T follicular helper cell (primary cell): Measurements from ENCODE around the gene WIPF1.
A peak's percentile ranks its signal among the peaks of the same experiment; 100 is the strongest.

ENCODE experiments used
- DNase-seq: peaks from one replicate; pipeline ENCODE4 v3.0.0-alpha.2; 2020; ENCODE audit warnings: low read depth
- total RNA-seq, 2 experiments: gene quantifications; one replicate each; lab custom pipeline; 2026; lab: John Stamatoyannopoulos, UW

The WIPF1 gene, protein sequence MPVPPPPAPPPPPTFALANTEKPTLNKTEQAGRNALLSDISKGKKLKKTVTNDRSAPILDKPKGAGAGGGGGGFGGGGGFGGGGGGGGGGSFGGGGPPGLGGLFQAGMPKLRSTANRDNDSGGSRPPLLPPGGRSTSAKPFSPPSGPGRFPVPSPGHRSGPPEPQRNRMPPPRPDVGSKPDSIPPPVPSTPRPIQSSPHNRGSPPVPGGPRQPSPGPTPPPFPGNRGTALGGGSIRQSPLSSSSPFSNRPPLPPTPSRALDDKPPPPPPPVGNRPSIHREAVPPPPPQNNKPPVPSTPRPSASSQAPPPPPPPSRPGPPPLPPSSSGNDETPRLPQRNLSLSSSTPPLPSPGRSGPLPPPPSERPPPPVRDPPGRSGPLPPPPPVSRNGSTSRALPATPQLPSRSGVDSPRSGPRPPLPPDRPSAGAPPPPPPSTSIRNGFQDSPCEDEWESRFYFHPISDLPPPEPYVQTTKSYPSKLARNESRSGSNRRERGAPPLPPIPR
- total RNA-seq = 144 to 375 reads per million in 2 experiments

DNA sequence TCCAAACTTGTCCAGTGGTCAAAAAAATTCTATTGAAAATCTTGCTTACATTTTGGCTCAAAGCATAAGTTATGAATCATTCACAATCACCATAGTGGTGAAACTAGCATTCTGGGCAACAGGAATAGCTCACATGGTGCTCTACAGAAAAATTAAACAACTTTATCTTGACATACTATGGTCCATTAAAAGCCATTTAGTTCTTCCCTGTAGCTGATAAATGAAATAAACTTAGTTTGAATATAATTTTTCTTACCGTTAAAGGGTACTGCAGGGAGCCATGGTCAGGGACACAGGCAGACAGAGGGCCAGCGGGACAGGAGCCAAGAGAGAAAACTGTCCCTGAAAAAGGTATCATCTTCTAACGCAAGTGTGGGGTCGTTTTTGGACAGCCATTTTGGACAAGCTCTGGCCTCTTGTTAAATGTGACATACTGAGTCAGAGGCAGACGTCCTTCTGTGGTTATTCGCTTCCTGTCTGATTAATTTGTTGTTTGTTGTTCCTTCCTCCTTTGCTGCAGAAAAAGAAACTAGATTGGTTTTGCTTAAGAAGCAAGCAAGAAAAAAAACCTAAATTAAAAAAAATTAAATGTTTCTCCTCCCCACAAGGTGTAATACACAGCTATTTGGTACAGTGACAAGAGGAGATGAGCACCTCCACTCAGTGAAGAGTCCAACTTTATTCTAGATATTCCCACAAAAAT is at the start of gene WIPF1:
TSS of gene WIPF1 (minus strand) at position 460 of the 703 bp plus-strand sequence. CDS start 12,231 bp downstream, outside the sequence.
- DNase-seq = peak; percentile 52

DNA sequence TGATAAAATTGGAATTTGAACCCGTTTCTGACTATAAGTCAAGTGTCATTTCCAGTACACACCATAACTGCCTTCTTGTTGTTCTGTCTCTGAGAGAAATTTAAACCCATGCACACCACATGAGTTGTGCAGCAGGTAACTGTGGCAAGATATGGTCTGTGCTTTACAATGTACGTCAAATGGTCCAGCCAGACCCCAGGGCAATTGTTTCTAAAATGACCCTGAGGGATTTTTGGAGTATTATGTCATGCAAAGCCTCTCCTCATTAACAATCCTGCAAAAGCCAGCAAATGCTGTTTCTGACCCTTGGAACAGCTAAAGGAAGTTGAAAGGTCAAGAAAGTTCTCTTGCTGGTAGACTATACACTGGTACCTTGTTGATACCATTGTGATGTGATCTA is 47.7 kb upstream of the WIPF1 start:
- DNase-seq = no peak

DNA sequence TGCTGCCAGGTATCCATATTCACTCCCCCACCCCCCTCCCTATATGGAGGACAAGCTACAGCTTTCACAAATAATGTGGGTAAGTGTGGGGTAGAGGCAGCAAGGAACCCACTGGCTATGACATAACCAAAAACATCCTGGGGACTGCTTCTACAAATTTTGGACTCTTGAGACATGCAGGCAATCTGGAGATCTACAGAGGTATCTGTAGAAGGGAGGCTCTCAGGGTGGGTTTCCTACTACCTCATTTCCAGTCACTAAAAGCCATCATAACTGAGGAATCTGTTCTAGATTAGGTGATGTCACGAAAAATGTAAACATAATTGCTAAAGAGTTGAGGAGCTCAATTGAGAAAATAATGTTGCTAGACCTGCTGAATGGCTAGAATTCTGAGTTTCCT is 46.8 kb upstream of the WIPF1 start:
- no peak for DNase-seq

DNA sequence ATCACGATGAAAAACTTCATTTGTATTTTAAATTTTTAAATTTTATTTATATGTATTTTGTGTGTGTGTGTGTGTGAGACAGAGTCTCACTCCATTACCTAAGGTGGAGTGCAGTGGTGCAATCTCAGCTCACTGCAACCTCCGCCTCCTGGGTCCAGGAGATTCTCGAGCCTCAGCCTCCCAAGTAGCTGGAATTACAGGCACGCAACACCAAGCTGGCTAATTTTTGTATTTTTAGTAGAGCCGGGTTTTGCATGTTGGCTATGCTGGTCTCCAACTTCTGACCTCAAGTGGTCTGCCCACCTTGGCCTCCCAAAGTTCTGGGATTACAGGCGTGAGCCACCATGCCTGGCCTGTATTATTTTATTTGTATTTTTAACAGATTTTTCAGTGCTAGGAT is 45.8 kb upstream of the WIPF1 start:
- no peak for DNase-seq

DNA sequence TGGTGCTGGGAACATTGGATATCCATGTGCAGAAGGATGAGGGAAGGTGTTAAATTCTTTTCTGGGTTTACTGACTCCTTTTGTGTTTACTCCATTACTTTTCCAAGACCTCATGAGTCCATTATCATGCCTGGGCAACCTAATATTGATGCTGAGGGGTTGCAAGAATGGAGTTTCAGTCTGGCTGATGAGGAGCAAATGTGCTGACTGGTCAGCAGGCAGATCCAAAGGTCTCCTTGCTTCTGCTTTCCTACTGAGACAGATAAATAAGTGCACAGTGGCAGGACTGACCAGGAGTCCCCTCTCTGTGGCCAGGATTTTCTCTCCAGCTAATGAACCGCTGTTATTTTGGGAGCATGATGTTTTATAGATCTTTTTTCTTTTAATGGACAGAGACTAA is 43.6 kb upstream of the WIPF1 start:
- DNase-seq = no peak

DNA sequence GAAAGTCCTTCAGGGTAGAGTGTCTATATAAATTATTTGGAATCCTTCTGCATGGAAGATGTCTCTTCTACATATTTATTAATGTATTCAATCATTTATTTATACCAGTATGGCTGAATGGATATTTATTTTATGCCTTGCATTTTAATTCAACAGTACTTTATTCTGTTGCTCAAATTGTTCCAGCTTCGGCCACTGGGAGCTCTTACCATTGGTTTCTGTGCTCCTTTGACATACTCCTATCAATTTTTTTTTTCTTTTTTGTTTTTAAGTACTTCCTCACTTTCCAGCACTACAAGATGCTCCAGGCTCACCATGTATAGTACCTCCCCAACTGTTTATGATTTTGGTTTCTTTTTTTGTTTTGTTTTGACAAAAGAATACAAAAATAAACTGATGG is 39.4 kb upstream of the WIPF1 start:
- no peak for DNase-seq

DNA sequence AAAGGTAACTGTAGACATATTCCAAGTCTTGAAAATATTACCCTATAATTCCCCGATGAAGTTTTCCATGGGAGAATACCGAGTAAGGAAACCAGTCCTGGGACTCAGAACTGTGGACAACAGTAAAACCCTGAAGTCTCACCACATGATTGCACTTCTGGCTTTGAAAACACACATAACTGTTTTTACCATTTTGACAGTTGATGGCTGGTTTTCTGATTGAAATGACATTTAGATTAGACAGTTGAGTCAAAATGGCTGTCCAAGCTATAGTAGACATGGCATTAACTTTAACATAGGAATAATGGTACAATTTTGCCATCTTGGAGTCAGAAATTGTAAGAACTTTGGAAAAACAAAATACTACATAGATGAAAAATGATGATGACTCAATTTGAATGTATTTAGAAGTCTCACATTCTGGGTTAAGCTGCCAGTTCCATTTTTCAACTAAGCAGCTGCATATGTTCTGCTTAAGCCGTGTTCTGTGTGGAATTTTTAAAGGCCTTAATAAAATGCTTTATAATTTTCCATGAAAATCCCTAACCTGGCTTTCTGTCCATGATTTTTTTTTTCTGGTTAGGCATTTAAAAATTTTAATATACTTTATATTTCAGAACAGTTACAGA is 38.3 kb upstream of the WIPF1 start:
- DNase-seq = no peak

DNA sequence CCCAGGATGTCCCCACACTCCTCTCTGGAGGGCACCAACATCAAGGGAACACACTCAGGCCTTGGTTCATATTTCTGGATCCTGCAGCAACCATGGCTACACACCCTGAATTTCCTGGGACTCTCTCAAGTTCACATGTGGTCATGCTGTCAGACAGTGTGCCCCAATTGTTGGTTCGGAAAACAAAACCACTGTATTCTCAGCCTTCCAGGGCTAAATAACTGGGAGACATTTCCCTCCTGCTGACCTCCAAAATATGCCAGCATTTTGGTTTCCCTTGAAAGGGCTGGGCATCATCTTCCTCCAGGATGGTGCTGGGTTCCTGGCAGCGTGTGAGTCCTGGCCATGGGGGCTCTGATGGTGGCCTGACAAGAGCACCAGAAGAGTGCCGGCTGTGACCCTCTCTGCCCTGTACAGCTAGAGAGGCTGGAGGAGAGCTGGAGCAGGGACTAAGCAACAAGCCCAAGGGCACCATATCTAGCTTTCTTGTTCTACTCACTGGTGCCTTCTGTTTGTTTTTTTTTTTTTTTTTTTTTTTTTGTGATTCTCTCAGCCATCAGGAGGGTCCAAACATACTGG is 37.5 kb upstream of the WIPF1 start:
- no peak for DNase-seq

DNA sequence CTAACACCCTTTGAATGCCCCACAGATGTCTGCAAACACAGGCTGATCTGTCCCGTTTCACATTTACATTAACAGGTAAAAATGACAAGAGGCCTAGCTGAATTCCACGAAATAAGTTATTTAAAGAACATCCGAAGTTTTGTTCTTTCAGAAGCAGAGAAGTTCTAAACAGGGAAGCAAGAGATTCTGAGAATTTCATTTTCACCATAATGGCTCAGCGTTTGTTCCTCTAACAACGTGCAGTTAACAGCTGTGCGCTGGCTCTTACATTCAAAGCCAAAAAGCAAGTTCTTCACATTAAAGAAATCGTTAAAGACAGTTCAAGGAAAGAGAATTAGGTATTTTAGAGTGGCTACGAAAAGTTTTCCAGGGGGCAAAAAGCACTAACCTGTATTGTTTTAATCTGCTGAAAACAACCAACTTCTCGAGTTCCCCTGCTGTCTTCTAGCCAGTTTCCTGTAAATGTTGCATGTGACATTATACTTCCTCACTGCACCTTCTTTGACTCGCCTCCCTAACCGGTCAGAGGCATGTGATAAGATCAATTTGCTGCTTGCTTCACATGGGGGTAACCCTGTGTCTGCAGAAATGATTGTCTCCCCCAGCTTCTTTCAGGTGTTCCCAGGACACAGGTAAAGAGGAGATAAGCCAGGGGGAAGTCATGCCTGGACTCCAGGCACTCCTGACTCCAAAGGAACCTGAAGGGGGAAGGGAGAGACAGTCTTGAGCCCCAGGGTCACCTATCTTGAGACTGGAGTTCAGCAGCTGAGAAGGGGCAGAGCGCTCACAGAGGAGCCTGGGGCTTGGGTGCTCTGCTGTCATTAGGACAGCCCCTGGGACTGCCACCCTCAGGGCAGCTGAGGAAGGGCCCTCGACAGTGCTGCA is 36.8 kb upstream of the WIPF1 start:
- DNase-seq = peak; percentile 17

DNA sequence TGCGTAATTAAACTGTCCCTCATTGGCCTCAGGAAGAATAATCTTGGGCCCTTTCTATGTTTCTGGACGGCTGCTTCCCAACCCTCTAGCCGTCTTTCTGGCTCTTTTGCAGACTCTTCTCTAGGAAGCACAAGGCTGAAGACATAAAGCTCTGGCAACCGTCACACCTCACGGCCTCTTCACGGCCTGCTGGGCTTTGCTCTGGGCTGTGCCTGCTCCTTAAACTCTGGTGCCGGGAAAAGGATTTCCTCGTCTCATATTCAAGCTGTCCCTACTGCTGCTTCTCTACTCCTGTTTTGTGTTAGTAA is 36.0 kb upstream of the WIPF1 start:
- DNase-seq = no peak

DNA sequence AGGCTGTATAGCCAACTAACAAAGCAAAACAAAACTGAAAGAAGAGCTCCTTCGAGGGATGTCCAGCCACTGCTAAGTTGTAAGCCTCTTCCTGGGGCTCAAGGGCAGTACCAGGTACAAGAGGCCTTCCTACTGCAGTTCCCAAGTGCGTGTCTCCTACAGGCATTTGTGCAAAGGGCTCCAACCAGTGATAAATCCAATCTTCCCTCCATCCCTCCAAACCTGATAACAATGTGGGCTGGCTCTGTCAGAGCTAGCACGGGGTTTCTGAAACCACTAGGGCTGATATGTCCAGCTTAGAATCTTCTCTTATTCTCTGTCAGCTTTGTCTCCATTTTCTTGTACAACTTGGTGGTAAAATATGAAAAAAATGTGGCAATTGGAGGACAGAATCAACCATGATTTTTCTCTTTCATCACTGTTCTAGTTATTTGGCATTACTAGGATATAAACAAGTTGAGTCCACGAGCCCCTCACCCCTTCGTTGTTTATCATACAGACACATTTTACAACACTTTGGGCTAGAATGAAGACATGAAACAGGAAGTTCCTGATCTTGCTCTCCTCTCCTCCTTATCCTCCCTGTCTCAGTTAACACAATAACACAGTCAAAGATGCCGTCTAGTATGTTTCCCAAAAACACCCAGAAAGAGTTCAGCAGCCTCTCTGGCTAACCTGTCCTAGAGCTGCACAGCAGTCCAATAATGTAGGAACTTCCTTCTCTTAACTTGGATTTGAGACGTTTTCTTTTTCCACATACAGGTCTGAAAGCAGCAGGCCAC is 35.4 kb upstream of the WIPF1 start:
- no peak for DNase-seq

DNA sequence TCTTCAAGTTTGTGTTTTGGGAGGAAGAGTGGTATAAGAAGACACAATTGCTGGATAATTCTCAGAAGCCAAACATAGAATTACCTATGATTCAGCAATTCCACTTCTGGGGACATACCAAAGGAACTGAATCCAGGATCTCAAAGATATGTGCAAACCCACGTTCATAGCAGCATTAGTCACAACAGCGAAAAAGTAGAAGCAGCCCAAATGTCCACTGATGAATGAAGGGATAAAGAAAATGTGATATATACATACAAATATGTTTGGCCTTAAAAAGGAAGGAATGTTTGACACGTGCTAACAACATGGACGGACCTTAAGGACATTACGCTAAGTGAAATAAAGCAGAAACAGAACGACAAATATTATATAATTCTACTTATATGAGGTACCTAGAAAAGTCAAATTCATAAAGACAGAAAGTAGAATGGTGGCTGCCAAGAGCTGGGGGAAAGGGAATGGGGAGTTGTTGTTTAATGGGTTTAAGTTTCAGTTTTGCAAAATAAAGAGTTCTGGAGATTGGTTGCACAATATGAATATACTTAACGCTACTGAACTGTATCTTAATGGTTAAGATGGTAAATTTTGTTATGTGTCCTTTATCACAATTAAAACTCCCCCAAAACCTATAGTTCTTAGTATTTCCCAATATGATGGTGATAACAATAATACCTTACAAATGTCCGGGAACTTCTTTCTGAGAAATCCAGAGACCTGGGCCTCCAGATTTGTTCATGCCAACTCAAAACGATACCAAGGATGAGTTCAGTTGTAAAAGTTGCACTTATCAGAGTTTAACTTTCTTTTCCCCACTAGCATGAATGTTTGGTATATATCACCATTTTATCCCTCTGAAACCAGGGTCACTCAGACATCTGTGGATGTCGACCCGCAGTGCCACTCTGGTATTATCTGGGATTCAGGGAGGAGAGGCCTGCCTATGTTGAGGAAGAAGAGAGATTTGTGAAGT is 33.7 kb upstream of the WIPF1 start:
- no peak for DNase-seq

DNA sequence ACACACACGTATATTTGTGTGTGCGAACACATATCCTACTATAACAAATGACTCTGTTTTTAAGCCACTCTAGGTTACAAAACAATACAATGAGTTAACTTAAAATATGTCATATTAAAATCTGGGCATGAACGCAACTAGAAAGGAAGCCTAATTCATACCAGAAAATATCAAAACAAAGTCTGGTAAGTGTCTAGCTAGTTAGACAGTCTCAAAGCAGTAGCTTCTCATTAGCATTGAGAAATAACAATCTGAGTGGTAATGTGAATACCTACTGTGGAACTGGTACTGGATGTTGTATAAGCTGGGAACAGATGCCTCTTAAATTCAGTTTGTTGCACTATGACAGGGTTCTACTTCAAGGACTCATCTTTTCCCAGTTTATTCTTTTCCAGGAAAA is 32.5 kb upstream of the WIPF1 start:
- DNase-seq = no peak

DNA sequence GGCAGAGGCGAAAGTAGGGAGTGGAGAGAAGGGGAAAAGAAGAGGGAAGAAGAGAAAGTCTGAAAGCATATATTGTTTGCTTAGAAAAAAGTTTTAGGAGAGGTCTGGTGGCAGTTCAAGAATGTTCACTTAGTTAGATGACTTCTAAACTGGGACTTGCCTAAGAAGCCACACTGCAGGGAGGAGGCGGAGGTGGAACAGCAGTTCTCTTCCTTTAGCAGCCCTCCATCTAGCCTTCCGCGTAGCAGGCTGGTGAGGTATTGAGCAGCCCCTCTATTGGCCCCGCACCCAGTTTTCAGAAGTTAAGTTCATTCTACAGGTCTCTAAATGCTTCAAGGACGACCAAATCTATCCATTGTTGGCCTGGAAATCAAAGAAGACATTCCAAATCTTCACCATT is 31.9 kb upstream of the WIPF1 start:
- no peak for DNase-seq

DNA sequence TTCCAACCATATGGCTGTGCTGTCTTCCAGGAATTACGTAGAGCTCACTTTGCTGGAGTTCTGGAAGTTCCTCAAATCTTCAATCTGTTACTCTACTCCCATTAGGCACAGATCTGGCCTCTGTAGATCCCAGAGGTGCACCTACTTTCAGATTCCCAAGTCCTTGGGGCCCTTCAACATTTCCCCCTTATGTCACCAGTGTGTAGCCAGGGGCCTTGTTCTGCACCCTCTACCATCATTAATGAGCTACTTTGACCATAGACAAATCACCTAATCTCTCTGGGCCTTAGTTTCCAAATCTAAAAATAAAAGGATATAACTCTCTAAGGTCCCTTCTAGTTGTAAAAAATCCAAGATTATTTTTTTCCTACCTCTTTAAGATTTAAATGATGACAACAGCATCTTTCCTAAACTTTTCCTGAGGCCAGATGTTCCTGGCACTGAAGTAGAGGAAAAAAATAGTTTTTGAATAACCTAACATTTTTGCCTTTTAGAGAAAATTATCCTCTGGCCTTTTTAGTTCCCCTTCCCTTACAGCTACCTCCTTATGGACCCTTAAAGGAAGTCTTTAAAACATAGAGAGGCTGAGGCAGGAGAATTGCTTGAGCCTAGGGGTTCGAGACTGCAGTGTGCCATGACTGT is 31.0 kb upstream of the WIPF1 start:
- no peak for DNase-seq

DNA sequence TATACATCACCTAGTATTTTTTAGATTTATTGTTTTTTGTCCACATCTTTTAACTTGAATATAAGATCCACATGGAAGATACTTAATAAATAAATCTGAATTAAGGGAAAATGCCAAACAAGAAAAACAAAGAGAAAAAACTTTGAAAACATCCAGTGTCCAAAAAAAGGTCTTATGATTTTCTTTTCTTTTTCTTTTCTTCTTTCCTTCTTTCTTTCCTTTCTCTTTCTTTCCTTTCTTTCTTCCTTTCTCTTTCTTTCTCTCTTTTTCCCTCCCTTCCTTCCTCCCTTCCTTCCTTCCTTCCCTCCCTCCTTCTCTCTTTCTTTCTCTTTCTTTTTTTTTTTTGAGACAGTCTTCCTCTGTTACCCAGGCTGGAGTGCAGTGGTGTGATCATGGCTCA is 29.6 kb upstream of the WIPF1 start:
- DNase-seq = no peak

DNA sequence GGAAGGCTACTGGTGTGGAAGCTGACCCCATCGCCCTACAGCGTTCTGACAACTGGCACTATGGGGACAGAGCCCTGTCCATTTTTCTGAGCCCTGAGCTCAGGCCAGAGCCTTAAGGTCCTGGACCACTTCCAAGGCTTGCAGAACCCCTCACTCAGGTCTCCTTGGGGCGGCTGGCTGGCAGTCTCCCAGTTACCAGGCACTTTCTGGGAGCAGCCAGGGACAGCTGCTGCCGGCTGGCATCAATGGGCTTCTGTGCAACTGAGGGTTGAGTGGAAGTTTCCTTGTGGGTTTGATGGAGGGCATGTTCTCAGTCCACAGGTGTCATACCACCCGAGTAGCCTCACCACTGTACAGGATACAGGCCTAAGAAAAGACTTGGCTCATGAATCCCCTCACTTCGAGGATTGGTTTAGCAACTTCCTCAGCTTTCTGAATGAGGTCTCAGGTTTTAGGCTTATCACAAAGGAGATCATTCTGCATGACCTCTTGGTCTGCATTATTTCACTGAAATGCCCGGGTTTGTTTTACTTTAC is 27.4 kb upstream of the WIPF1 start:
- no peak for DNase-seq

DNA sequence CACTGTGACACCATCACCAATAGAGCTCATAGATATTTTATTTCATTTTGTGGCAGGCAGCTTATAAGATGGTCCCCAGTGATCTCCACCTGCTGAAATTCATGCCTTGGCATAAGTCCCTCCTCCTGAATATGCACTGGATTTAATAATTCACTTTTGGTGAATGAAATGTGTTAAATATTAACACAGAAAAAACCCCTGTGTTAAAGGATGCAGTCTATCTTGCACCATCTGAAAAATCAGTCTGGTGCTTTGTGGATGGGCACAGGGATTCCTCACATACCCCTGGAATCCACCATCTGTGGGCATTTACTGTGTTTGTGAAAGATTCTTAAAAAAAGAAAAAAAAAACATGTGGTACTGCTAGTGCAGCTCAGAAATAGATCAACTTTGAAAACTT is 26.1 kb upstream of the WIPF1 start:
- DNase-seq = no peak
